HG03558 (cell line): ENCODE measurements around the gene PLEKHO1.
"Not testable (repeated sequence)": the region's sequence is repeated elsewhere in the genome, so short reads cannot be mapped to it uniquely, and the experiment has no call there.

Experiments used
- ATAC-seq: cut with Tn5 transposase; IDR thresholded peaks from one replicate; pipeline ENCODE4 v1.9.1; 2021; ENCODE audit warnings: moderate number of reproducible peaks; ENCODE audit not compliant: unreplicated experiment; ENCODE audit errors: extremely low read depth

PLEKHO1 gene

DNA sequence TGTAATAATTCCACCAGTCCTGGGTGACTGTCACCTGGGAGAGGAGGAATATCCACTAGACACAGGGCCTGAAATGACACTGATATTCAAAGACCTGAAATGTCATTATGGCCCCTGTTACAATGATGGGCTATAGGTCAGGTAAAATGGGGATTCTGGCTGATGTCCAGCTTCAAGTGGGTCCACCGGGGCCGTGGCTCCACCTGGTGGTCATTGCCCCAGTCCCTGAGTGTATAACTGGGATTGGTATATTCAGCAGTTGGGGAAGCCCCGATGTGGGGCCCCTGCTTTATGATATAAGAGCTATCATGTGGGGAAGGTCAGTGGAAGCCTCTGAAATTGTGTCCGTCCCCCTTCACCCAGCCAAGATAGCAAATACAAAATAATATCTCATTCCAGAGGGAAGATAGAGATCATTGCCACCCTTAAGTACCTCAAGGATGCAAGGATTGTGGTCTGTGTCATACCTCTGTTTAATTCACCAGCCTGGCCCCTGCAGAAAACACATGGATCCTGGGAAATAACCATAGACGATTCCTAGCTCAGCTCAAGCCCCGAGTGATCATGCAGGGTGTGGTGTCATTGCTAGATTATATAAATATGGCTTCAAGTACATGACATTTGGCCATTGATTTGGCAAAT is 19.4 kb downstream of the PLEKHO1 start:
- ATAC-seq = no peak

GRCh38 chr1:150171801-150172200 is 22.1 kb downstream of the PLEKHO1 start:
- no peak for ATAC-seq

DNA sequence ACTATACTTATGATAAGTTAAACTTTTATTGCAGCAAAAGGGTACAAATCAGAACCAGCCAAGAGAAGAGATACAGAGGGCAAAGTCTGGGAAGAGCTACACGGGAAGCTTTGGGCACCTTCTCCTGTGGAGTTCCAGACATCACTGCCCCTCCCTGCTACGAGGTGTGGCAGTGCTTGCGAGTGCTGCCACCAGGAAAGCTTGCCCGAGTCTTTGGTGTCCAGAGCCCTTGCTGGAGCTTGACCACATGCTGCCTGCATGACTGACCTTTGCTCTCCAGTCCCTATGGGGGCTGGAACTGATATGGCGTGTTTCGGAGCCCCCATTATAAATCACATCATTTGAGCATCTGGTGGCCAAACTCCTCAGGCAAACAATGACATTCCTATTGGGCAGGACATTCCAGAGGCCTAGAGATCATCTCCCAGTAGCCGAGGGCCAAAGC is 23.4 kb downstream of the PLEKHO1 start:
- ATAC-seq = no peak

- no peak for ATAC-seq
Measured at GRCh38 chr1:150176593-150176992, 26.9 kb downstream of the PLEKHO1 start.

GRCh38 chr1:150178548-150178947 is 28.8 kb downstream of the PLEKHO1 start:
- no peak for ATAC-seq

- ATAC-seq = no peak
Measured at GRCh38 chr1:150179867-150180266, 30.2 kb downstream of the PLEKHO1 start.

DNA sequence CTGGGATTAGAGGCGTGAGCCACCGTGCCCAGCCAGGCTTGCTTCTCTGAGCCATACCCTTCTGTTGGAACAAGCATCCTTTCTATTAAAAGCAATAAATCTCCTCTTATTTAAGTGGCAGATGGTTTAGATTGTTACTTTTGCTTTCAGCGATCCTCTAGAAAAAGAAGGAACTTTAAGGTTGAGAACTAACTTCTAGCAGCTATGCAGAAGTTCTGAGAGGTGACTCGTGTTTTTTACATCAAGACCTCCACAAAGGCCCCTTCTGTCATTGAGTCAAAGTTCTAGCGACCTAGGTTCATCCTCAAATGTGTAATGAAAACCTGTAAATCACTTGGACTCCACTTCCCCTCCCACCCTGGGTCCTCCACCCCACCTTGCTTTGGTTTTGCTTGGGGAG is 30.8 kb downstream of the PLEKHO1 start:
- ATAC-seq = no peak

GRCh38 chr1:150182247-150182646 is 32.5 kb downstream of the PLEKHO1 start:
- ATAC-seq = no peak

DNA sequence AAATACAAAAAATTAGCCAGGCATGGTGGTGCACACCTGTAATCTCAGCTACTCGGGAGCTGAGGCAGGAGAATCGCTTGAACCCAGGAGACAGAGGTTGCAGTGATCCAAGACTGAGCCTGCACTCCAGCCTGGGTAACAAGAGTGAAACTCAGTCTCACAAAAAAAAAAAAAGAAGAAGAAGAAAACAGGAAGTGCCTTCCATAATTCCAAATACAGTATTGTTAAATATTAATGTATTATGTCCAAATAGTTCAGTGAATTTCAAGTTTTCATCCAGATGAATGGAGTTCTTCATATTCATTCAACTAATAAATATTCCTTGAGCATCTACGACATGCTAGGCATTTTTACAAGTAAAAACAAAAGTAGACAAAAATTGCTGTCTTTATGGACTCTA is 33.3 kb downstream of the PLEKHO1 start:
- no peak for ATAC-seq

DNA sequence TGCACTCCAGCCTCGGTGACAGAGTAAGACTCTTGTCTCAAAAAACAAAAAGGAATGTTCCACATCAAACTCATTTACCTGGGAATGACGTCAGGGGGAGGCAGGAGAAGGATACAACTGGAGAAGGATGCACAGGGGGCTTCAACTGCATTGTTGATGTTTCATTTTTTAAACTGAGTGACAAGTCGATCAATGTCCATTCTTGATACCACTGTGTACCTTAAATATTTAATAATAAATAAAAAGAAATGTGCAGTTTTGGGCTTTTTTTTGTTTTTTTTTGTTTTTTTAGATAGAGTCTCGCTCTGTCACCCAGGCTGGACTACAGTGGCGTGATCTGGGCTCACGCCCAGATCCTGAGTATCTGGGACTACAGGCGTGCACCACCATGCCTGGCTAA is 35.8 kb downstream of the PLEKHO1 start:
- no peak for ATAC-seq

GRCh38 chr1:150186438-150186788 is 36.7 kb downstream of the PLEKHO1 start:
- not testable (repeated sequence) for ATAC-seq

DNA sequence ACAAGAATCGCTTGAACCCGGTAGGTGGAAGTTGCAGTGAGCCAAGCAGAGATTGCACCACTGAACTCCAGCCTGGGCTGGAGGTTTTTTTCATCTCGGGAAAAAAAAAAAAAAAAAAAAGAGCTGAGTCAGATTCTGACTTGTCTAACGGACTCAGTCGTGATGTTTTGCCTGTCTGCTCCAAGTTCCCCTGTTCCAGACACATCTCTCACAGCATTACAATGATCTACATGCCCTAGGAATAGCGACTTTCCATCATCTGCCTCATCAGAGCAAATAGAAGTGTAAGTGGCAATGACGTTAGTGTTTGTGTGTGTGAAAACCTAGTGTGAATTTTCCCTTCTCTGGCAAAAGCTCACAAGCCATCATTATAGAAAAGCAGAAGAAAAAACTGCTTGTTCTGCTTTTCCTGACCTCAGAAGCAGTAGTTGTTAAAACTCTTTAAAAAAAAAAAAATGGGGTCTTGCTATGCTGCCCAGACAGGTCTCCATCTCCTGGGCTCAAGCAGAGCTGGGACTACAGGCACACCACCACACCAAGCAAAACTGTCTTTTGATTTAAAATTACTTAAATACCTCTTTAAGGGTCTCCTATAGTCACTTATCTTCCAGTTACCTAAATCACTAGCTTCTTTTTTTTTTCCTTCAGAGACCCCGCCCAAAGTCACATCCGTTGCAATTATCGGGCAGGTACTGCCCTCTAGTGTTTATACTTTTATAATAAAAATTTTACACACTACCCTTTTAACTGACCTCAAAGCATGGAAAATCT is 37.3 kb downstream of the PLEKHO1 start:
- no peak for ATAC-seq

GRCh38 chr1:150187560-150187931 is 37.8 kb downstream of the PLEKHO1 start:
- ATAC-seq = no peak

- no peak for ATAC-seq
Measured at GRCh38 chr1:150192012-150192411, 42.3 kb downstream of the PLEKHO1 start.

DNA sequence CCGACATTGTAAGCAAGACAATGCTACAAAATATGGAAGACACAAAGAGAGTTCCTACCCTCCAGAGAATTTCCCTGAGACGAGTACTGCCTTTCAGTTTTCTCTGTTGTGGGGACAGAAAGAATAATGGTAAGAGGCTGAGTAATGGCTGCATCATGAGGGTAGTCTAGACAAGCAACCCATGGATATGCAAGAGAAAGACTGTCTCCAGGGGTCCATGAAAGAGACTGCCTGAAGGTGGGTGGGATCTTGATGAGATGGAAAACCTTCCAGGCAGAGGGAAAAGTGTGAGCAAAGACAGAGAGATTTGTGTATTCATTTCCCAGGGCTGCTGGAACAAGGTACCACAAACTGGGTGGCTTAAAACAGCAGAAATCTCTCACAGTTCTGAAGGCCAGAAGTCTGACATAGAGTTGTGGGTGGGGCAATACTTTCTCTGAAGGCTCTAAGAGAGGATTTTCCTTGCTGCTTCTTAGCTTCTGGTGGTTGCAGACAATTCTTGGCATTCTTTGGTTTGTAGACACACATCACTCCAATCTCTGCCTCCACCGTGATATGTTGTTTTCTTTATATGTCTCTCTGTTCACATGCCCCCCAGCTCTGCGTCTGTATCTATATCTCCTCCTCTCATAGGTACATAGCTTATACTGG is 44.8 kb downstream of the PLEKHO1 start:
- no peak for ATAC-seq

DNA sequence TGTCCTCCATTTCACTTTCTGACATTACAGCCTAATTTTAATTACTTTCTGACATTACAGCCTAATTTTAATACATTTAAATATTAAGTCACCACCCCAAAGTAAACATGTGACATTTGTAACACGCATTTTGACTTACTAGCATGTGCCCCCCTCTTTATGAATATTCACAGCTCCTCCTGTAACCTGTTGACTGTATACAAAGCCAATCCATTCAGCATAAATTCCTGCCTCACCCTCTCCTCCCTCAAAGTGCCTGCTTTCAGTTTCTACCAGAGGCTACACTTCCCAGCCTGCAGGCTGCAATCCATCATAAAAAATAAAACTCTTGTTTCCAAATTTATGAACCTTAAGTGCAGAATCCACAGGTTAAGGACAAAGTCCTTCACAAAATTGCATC is 46.7 kb downstream of the PLEKHO1 start:
- ATAC-seq = no peak

DNA sequence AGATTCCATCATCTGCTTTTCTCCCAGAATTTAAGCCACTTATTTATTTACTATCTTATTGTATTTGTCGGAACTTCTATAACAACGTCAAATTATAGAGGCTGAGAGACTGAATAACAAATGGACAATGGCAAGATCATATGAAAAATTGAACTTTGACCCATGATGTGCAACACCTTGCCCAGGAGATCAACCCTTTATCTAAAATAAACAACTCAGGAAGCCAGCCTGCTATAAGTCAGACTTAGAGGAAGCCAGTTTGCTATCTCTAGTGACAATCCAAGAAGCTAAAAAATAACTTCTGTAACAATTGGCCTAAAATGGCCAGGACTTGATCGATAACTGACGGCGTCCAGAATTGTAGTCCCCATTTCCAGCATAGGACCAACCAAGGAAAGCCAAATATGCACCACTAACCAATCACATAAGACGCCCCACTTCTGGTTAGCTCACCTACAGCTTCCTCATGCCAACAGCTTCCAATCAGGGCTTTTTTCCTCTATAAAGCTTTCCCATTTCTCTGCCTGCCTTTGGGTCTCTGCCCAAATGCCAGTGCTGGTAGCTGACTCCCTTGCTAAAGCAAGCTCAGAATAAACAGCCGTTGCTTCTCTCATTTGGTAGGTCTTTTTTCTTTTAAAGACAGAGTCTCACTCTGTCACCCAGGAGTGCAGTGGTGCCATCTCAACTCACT is 57.7 kb downstream of the PLEKHO1 start:
- ATAC-seq = no peak

DNA sequence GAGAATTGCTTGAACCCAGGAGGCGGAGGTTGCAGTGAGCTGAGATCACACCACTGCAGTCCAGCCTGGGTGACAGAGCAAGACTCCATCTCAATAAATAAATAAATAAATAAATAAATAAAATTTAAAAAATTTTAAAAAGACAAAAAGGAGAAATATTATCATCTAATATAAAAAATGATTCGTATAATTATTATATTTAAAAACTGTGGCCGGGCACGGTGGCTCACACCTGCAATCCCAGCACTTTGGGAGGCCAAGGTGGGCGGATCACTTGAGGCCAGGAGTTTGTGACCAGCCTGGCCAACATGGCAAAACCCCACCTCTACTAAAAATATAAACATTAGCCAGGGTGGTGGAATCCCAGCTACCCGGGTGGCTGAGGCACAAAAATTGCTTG is 58.7 kb downstream of the PLEKHO1 start:
- ATAC-seq = not testable (repeated sequence)
